Measurements from ENCODE around the gene SRSF2. TPM values are rescaled to one million over a fixed set of nuclear protein-coding genes. Genes with fewer than 3 reads are reported as not detected.
A peak's percentile ranks its signal among the peaks of the same experiment; 100 is the strongest.
"Not testable (repeated sequence)": the region's sequence is repeated elsewhere in the genome, so short reads cannot be mapped to it uniquely, and the experiment has no call there.

SRSF2 gene
- total RNA-seq, 2 experiments from 2014 or later, result 241 to 263 TPM

GRCh38 chr17:76752006-76752405, 14.9 kb upstream of the SRSF2 start:
- H3K9me3 Mint-ChIP-seq, result no peaks in the 10 kb centered on the region
- peaks cover 22% of the 10 kb centered on the region for H3K4me1 Mint-ChIP-seq (ENCODE audit: low read depth)
- no peaks in the 10 kb centered on the region for H3K27me3 Mint-ChIP-seq (ENCODE audit: low read depth)
- H3K4me3 Mint-ChIP-seq, result peak overlapping the region; percentile 46
- H3K36me3 Mint-ChIP-seq (ENCODE audit: low read depth), result peaks cover 8% of the 10 kb centered on the region
- H3K27ac Mint-ChIP-seq, result peak overlapping the region; percentile 100
- CTCF ChIA-PET, result no interaction called here
- intact Hi-C loops (cut with micrococcal nuclease), result loop anchor here (2.0 to 10.0 kb wide), 3 partner anchors 40 to 557 kb away; no protein-coding TSS in a partner anchor
- DNase-seq, result no peak

- intact Hi-C loops (cut with micrococcal nuclease), result loop anchor here (5.0 to 10.0 kb wide), 2 partner anchors 41 to 557 kb away; no protein-coding TSS in a partner anchor
- DNase-seq, result no peak
- no peak overlapping the region for H3K4me3 Mint-ChIP-seq
- H3K9me3 Mint-ChIP-seq, result no peaks in the 10 kb centered on the region
- no peaks in the 10 kb centered on the region for H3K27me3 Mint-ChIP-seq (ENCODE audit: low read depth)
- H3K36me3 Mint-ChIP-seq (ENCODE audit: low read depth), result peaks cover 9% of the 10 kb centered on the region
- CTCF ChIA-PET, result no interaction called here
- H3K4me1 Mint-ChIP-seq (ENCODE audit: low read depth), result peaks cover 22% of the 10 kb centered on the region
- no peak overlapping the region for H3K27ac Mint-ChIP-seq
Observed at GRCh38 chr17:76751416-76751993, 14.4 kb upstream of the SRSF2 start.

GRCh38 chr17:76748657-76749056, 11.5 kb upstream of the SRSF2 start:
- Mint-ChIP-seq H3K4me3 (no peak overlapping the region), H3K27me3 (ENCODE audit: low read depth) (no peaks in the 10 kb centered on the region), H3K9me3 (no peaks in the 10 kb centered on the region), H3K4me1 (ENCODE audit: low read depth) (peaks cover 25% of the 10 kb centered on the region), H3K27ac (no peak overlapping the region), H3K36me3 (ENCODE audit: low read depth) (peaks cover 28% of the 10 kb centered on the region)
- DNase-seq, result no peak
- intact Hi-C loops (cut with micrococcal nuclease), result no loop called here
- CTCF ChIA-PET, result no interaction called here

DNA sequence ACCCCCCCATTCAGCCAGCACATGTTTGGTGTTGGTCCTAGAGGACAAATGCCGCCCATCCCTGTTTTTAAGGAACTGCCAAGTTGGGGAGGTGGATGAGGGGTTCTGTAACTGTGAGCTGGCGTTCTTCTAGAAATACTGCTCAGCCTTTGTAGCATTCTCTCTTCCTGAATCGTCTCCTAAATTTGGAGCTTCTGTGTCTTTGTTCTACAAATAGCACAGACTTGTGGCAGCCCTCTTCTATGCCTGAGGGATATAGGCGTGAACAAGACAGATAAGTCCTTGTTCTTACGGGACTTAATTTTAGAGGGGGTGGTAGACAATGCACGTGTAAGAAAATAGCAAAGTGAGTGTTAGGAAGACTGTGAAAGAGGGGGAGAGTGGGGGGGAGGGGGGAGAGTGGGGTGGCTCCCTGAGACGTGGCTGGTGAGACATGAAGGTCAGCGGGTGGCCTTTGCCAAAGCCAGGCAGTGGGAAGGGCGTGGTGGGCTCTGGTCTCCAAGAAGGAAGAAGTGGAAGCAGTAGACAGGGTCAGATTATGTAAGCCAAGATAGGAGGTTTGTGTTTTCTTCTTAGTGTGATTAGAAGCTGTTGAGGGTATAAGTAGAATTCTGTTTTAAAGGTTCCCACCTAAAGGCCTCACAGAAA, 10.7 kb upstream of the SRSF2 start:
- no peak overlapping the region for H3K4me3 Mint-ChIP-seq
- H3K9me3 Mint-ChIP-seq, result no peaks in the 10 kb centered on the region
- H3K27me3 Mint-ChIP-seq (ENCODE audit: low read depth), result no peaks in the 10 kb centered on the region
- H3K36me3 Mint-ChIP-seq (ENCODE audit: low read depth), result peaks cover 27% of the 10 kb centered on the region
- no peak for DNase-seq
- CTCF ChIA-PET, result no interaction called here
- H3K27ac Mint-ChIP-seq, result no peak overlapping the region
- H3K4me1 Mint-ChIP-seq (ENCODE audit: low read depth), result peaks cover 21% of the 10 kb centered on the region
- intact Hi-C loops (cut with micrococcal nuclease), result no loop called here

GRCh38 chr17:76745785-76746184, 8.7 kb upstream of the SRSF2 start:
- H3K36me3 Mint-ChIP-seq (ENCODE audit: low read depth), result peaks cover 30% of the 10 kb centered on the region
- intact Hi-C loops (cut with micrococcal nuclease); H3K27ac Mint-ChIP-seq; H3K27me3 Mint-ChIP-seq (ENCODE audit: low read depth); H3K9me3 Mint-ChIP-seq; H3K4me3 Mint-ChIP-seq; DNase-seq: not testable (repeated sequence)
- peaks cover 20% of the 10 kb centered on the region for H3K4me1 Mint-ChIP-seq (ENCODE audit: low read depth)
- CTCF ChIA-PET, result interaction anchor here (0.6 kb wide), 1 partner anchor 20 kb away, joined by 3 read pairs; no protein-coding TSS in a partner anchor

DNA sequence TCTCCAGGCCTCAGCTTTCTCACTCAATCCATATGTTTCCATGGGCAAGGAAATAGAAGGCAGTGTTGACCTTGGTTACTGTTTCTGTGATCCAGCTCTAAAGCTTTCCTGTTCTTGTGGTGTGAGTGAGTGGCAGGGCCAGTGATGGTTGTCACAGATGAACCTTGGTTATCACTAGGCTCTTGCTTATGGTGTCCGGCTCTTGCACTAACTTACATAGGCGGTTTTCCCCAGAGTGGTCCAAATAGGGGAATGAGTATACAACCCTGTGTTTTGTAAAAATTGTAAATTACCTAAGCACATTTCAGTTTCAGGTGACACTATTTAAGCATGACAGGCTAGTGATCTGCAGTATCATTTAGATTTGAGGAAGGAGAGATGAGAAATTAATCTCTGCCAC, 7.6 kb upstream of the SRSF2 start:
- H3K36me3 Mint-ChIP-seq (ENCODE audit: low read depth), result peaks cover 31% of the 10 kb centered on the region
- CTCF ChIA-PET, result no interaction called here
- intact Hi-C loops (cut with micrococcal nuclease), result no loop called here
- H3K4me1 Mint-ChIP-seq (ENCODE audit: low read depth), result peaks cover 23% of the 10 kb centered on the region
- no peak overlapping the region for H3K4me3 Mint-ChIP-seq
- no peaks in the 10 kb centered on the region for H3K9me3 Mint-ChIP-seq
- no peaks in the 10 kb centered on the region for H3K27me3 Mint-ChIP-seq (ENCODE audit: low read depth)
- DNase-seq, result no peak
- no peak overlapping the region for H3K27ac Mint-ChIP-seq

- Mint-ChIP-seq H3K36me3 (ENCODE audit: low read depth) (peaks cover 31% of the 10 kb centered on the region), H3K27me3 (ENCODE audit: low read depth) (no peaks in the 10 kb centered on the region), H3K4me3 (no peak overlapping the region), H3K27ac (no peak overlapping the region), H3K9me3 (no peaks in the 10 kb centered on the region), H3K4me1 (ENCODE audit: low read depth) (peaks cover 36% of the 10 kb centered on the region)
- DNase-seq, result no peak
- intact Hi-C loops (cut with micrococcal nuclease), result no loop called here
- CTCF ChIA-PET, result no interaction called here
Observed at GRCh38 chr17:76742958-76743357, 5.8 kb upstream of the SRSF2 start.

DNA sequence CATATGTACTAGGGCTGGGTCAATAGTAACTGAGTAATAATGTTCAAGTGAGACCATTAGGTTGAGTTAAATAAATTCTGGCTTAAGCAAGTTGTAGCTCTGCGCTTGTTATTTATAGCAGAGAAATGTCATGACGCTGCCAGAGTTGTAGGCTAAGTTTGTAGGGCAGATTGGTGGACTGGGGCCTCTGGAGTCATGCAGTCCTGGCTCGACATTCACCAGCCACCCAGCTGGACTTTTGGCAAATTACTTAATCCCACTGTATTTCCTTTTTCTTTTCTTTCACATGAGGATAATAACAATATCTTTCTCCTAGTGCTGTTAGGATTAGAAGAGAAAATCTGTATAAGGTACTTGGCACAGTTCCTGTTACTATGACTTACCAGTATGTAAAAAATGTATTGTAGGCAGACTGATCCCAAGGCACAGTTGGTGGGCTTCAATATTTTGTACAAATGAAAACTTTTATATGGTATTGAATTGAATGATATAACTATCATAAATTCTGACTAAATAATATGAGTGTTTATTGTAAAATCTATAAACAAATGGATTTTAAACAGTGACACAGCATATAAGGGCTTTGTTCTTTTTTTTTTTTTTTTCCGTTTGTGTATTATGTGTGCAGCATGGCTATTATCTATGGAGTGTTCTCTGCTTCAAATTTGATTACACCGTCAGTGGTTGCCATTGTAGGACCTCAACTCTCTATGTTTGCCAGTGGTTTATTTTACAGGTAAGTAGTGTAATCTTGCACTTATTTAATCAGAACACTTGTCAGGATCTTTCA, 3.4 kb upstream of the SRSF2 start:
- H3K27me3 Mint-ChIP-seq (ENCODE audit: low read depth), result no peaks in the 10 kb centered on the region
- H3K4me3 Mint-ChIP-seq, result no peak overlapping the region
- intact Hi-C loops (cut with micrococcal nuclease), result no loop called here
- peaks cover 32% of the 10 kb centered on the region for H3K4me1 Mint-ChIP-seq (ENCODE audit: low read depth)
- H3K9me3 Mint-ChIP-seq, result no peaks in the 10 kb centered on the region
- CTCF ChIA-PET, result no interaction called here
- no peak for DNase-seq
- H3K36me3 Mint-ChIP-seq (ENCODE audit: low read depth), result peaks cover 35% of the 10 kb centered on the region
- no peak overlapping the region for H3K27ac Mint-ChIP-seq

GRCh38 chr17:76739568-76740115, 2.5 kb upstream of the SRSF2 start:
- DNase-seq; CTCF ChIA-PET; H3K4me3 Mint-ChIP-seq; H3K27ac Mint-ChIP-seq; H3K27me3 Mint-ChIP-seq (ENCODE audit: low read depth); H3K9me3 Mint-ChIP-seq: not testable (repeated sequence)
- Mint-ChIP-seq H3K36me3 (ENCODE audit: low read depth) (peaks cover 35% of the 10 kb centered on the region), H3K4me1 (ENCODE audit: low read depth) (peaks cover 28% of the 10 kb centered on the region)
- intact Hi-C loops (cut with micrococcal nuclease), result loop anchor here (5.0 kb wide), 3 partner anchors 258 to 713 kb away; partner anchors contain the start of gene UBALD2

- DNase-seq, result no peak
- Mint-ChIP-seq H3K4me3 (peak overlapping the region; percentile 94), H3K36me3 (ENCODE audit: low read depth) (peaks cover 41% of the 10 kb centered on the region), H3K27ac (peak overlapping the region; percentile 98), H3K27me3 (ENCODE audit: low read depth) (no peaks in the 10 kb centered on the region), H3K4me1 (ENCODE audit: low read depth) (peaks cover 37% of the 10 kb centered on the region), H3K9me3 (no peaks in the 10 kb centered on the region)
- CTCF ChIA-PET, result interaction anchor here (0.9 kb wide), 1 partner anchor 180 kb away, joined by 3 read pairs; no protein-coding TSS in a partner anchor
- intact Hi-C loops (cut with micrococcal nuclease), result loop anchor here (5.0 kb wide), 3 partner anchors 259 to 714 kb away; partner anchors contain the start of gene UBALD2
Observed at GRCh38 chr17:76738468-76738850, 1.3 kb upstream of the SRSF2 start.

DNA sequence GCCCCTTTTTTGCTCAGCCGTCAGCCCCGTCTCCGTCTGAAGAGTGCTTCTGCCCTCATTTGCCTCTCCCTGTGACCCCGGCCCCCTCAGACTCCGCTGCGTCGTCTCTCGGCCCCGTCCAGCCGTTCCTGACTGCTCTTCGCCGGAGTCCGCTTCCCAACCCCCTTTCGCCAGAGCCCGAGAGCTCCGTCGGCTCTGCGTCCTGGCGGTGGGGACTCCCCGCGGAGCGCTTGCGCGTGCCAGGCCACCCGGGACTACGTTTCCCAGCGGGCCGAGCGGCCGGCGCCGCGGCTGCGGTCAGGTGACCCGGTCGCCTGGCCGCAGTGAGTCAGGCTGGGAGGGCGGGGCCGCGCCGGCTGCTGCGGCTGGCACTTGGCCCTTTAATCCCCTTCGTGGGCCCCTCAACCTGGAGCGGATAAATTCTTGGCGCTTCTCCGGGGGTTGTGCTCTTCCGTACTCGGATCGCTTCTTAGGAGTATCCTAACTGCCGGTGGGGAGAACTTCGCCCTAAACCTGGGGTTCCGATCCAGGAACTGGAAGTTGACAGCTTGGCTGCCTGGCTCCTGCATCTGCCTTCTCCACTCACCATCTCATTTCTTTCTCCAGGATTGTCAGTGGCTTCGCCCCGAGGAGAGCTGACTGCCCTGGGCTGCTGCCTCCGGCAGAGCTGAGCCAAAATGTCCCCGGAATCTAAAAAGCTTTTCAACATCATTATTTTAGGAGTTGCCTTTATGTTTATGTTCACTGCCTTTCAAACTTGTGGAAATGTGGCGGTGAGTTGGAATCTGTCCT, 741 bp upstream of the SRSF2 start, which contains the start of gene MFSD11:
Gene MFSD11, plus strand, starts transcription at position 444 of the 792 bp plus-strand sequence. Its CDS starts 234 bp downstream, at position 678.
- peaks cover 38% of the 10 kb centered on the region for H3K4me1 Mint-ChIP-seq (ENCODE audit: low read depth)
- no peaks in the 10 kb centered on the region for H3K27me3 Mint-ChIP-seq (ENCODE audit: low read depth)
- intact Hi-C loops (cut with micrococcal nuclease), result loop anchor here (1.0 to 5.0 kb wide), 10 partner anchors 12 to 714 kb away; partner anchors contain the start of genes JMJD6, METTL23, SEC14L1 and UBALD2
- no peaks in the 10 kb centered on the region for H3K9me3 Mint-ChIP-seq
- CTCF ChIA-PET, result interaction anchor here (0.6 to 0.9 kb wide), 2 partner anchors 22 to 180 kb away, joined by 3 to 4 read pairs; no protein-coding TSS in a partner anchor
- H3K36me3 Mint-ChIP-seq (ENCODE audit: low read depth), result peaks cover 47% of the 10 kb centered on the region
- H3K4me3 Mint-ChIP-seq, result peak within 1 kb of the TSS; percentile 94
- H3K27ac Mint-ChIP-seq, result peak within 1 kb of the TSS; percentile 98
- peak; percentile 92 for DNase-seq
